Measurements from ENCODE around the gene MAN2A1.

DNA sequence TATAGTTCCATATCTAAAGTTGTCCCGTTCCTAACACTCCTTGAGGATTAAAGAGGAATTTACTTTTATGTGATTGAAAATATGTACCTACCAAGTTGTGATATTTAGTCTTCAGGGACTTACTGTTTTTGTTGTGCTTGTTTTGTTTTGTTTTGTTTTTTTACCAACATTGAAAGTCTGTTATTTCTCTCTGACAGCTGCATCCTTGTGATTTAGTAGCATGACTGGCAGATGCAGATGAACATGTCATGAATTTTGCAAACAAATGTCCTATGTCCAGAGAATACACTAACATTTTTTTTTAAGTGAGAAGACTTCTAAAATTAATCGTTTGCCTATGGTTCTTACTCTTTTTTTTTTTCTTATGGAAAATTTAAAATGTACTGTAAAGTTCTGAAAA lies 85.4 kb downstream of the MAN2A1 start:
- TF ChIP-seq SIN3A (IDR thresholded peaks at IDR 0.05; ENCODE audit: low read depth) (no peak), CTCF (IDR thresholded peaks at IDR 0.05 in 2 of 3, conservative IDR thresholded peaks at IDR 0.05 in 1 of 3; ENCODE audit: borderline replicate concordance in 1 of 3, insufficient read depth in 1 of 3, low read depth in 2 of 3, low read length in 2 of 3) (no peak), POLR2A (IDR thresholded peaks at IDR 0.05; ENCODE audit: borderline replicate concordance, extremely low read depth, insufficient read depth, insufficient read length) (no peak), MAX (IDR thresholded peaks at IDR 0.05) (no peak), CEBPB (IDR thresholded peaks at IDR 0.05; ENCODE audit: low read depth) (no peak), EZH2phosphoT487 (IDR thresholded peaks at IDR 0.05; ENCODE audit: borderline replicate concordance) (no peak), POLR2AphosphoS5 (IDR thresholded peaks at IDR 0.05; ENCODE audit: low read depth, low read length) (no peak), ZFX (IDR thresholded peaks at IDR 0.05) (no peak), ZNF274 (IDR thresholded peaks at IDR 0.05; ENCODE audit: low read depth, low read length) (no peak)

Data from HCT116 (cell line).